Esophagus squamous epithelium (tissue), 5 donors: ENCODE results near the gene DTNB. TPM values are rescaled to one million over a fixed set of nuclear protein-coding genes. Genes with fewer than 3 reads are reported as not detected.

Experiments
- DNase-seq: peaks from one replicate; lab custom pipeline; 2025; lab: John Stamatoyannopoulos, UW
- H3K27ac ChIP-seq, 4 donors: fragments of 200-600 bp; sonication (generic); one replicate each; pipeline ENCODE4 v1.5.1; 2016 to 2019; ENCODE audit warnings: mild to moderate bottlenecking in 1 of 4
- H3K27me3 ChIP-seq, 4 donors: fragments of 200-600 bp; sonication (generic); 1 replicate in 3 of 4; 2 replicates in 1 of 4; pipeline versions ENCODE4 v1.5.1 to v1.6.0; 2017 to 2021; ENCODE audit warnings: antibody characterized with exemption in 1 of 4
- H3K36me3 ChIP-seq, 3 donors: fragments of 200-600 bp; sonication (generic); one replicate each; pipeline ENCODE4 v1.5.1; 2016 to 2019
- H3K4me1 ChIP-seq, 3 donors: fragments of 200-600 bp; sonication (generic); one replicate each; pipeline ENCODE4 v1.5.1; 2017 to 2019
- H3K4me3 ChIP-seq, 4 donors: fragments of 200-600 bp; sonication (generic); 1 replicate in 3 of 4; 2 replicates in 1 of 4; pipeline ENCODE4 v1.5.1; 2016 to 2019; ENCODE audit warnings: mild to moderate bottlenecking in 2 of 4, moderate library complexity in 1 of 4
- H3K9me3 ChIP-seq, 3 donors: fragments of 200-600 bp; sonication (generic); one replicate each; pipeline ENCODE4 v1.5.1; 2016 to 2019
- CTCF ChIP-seq, 6 experiments: fragments of 450-650 bp in 4 of 6; fragments of 200-600 bp in 2 of 6; sonication (generic) in 2 of 6; IDR thresholded peaks; one replicate each; pipeline ENCODE4 v1.5.1; 2016 to 2019; ENCODE audit warnings: antibody characterized with exemption in 6 of 6, mild to moderate bottlenecking in 4 of 6, moderate library complexity in 4 of 6
- POLR2A ChIP-seq, 4 donors: fragments of 450-650 bp; IDR thresholded peaks; one replicate each; pipeline ENCODE4 v1.6.1; 2017; ENCODE audit warnings: antibody characterized with exemption in 4 of 4, mild to moderate bottlenecking in 4 of 4, moderate library complexity in 3 of 4
- WGBS, 2 donors: methylation state at CpG; one replicate each; pipeline ENCODE4 v1.1.5; 2018; 5-methylcytosine and 5-hydroxymethylcytosine counted together
- intact Hi-C: fragments of 100-400 bp; cut with DNase I; formaldehyde crosslinking; loops from one replicate; pipeline ENCODE4 v1.15.0; 2022
- total RNA-seq, 4 donors: library from RNA; depleted of rRNA; stranded (reverse); fragments of >200 nt; gene quantifications; one replicate each; pipeline ENCODE4 v1.1.0, GENCODE V29; 2016
- donor health status: DM: yes; HTN: yes; CAD: no.

DTNB gene
- total RNA-seq, 4 donors from 2014 or later, result 7.8 to 17.2 (median 9.6) TPM

- no peak for DNase-seq
Observed at GRCh38 chr2:25587361-25587760, 86.0 kb downstream of the DTNB start.

GRCh38 chr2:25586726-25587144 lies 86.6 kb downstream of the DTNB start:
- intact Hi-C loops, result no loop called here
- 78 to 88% methylated on average over 4 of the region's 4 CpGs for WGBS, 2 donors
- Histone ChIP-seq H3K4me3 (no peak overlapping the region), H3K27me3 (no peaks in the 10 kb centered on the region), H3K4me1 (peaks cover 0 to 7% (median 2%) of the 10 kb centered on the region in 3 donors), H3K9me3 (no peaks in the 10 kb centered on the region), H3K27ac (no peak overlapping the region), H3K36me3 (no peaks in the 10 kb centered on the region)
- TF ChIP-seq POLR2A (IDR thresholded peaks at IDR 0.05) (no peak), CTCF (IDR thresholded peaks at IDR 0.05) (no peak)
- no peak for DNase-seq

More at GRCh38 chr2:25587361-25587760, 86.0 kb downstream of the DTNB start:
- H3K27ac ChIP-seq, result no peak overlapping the region
- 71 to 82% methylated on average over 3 to 4 of the region's 4 CpGs for WGBS, 2 donors
- no peak overlapping the region for H3K4me3 ChIP-seq
- no peaks in the 10 kb centered on the region for H3K36me3 ChIP-seq
- TF ChIP-seq CTCF (IDR thresholded peaks at IDR 0.05), result no peak
- no peak for TF ChIP-seq POLR2A (IDR thresholded peaks at IDR 0.05)
- H3K27me3 ChIP-seq, result no peaks in the 10 kb centered on the region
- no peaks in the 10 kb centered on the region for H3K9me3 ChIP-seq
- intact Hi-C loops, result no loop called here
- H3K4me1 ChIP-seq, result peaks cover 0 to 12% (median 8%) of the 10 kb centered on the region in 3 donors

- 74 to 77% methylated on average over 3 of the region's 3 CpGs for WGBS, 2 donors
- Histone ChIP-seq H3K4me3 (no peak overlapping the region), H3K27me3 (no peaks in the 10 kb centered on the region), H3K36me3 (no peaks in the 10 kb centered on the region), H3K9me3 (no peaks in the 10 kb centered on the region), H3K4me1 (no peaks in the 10 kb centered on the region), H3K27ac (no peak overlapping the region)
- no peak for DNase-seq
- no peak for TF ChIP-seq POLR2A (IDR thresholded peaks at IDR 0.05)
- no peak for TF ChIP-seq CTCF (IDR thresholded peaks at IDR 0.05)
- intact Hi-C loops, result no loop called here
Observed at GRCh38 chr2:25585189-25585588, 88.2 kb downstream of the DTNB start.

GRCh38 chr2:25582077-25582830 lies 91.1 kb downstream of the DTNB start:
- Histone ChIP-seq H3K9me3 (no peaks in the 10 kb centered on the region), H3K4me3 (no peak overlapping the region), H3K36me3 (no peaks in the 10 kb centered on the region), H3K4me1 (no peaks in the 10 kb centered on the region), H3K27ac (no peak overlapping the region), H3K27me3 (no peaks in the 10 kb centered on the region)
- 87 to 94% methylated on average over 9 to 10 of the region's 10 CpGs for WGBS, 2 donors
- TF ChIP-seq CTCF (IDR thresholded peaks at IDR 0.05) (no peak), POLR2A (IDR thresholded peaks at IDR 0.05) (no peak)
- intact Hi-C loops, result no loop called here
- DNase-seq, result no peak

GRCh38 chr2:25576596-25576995 lies 96.8 kb downstream of the DTNB start:
- no peak for TF ChIP-seq POLR2A (IDR thresholded peaks at IDR 0.05)
- TF ChIP-seq CTCF (IDR thresholded peaks at IDR 0.05), result no peak
- Histone ChIP-seq H3K9me3 (no peaks in the 10 kb centered on the region), H3K4me1 (no peaks in the 10 kb centered on the region), H3K27me3 (no peaks in the 10 kb centered on the region), H3K36me3 (peaks cover 0 to 20% (median 0%) of the 10 kb centered on the region in 3 donors), H3K27ac (no peak overlapping the region), H3K4me3 (no peak overlapping the region)
- WGBS, 2 donors, result 89 to 100% methylated on average over 4 to 7 of the region's 7 CpGs
- DNase-seq, result no peak
- intact Hi-C loops, result no loop called here
